WTC11 (cell line): Measurements from ENCODE around the gene PHB1.

Source experiments
- CTCF ChIP-seq: fragments of 200-600 bp; IDR thresholded peaks from 2 replicates; pipeline ENCODE4 v1.8.0; 2022; ENCODE audit warnings: antibody characterized with exemption
- NFYB ChIP-seq: sonication (generic); formaldehyde crosslinking; conservative IDR thresholded peaks from 2 replicates; pipeline ENCODE4 v1.8.0; 2022; ENCODE audit warnings: low read depth, missing genetic modification reagents
- RELA ChIP-seq: sonication (generic); formaldehyde crosslinking; IDR thresholded peaks from 2 replicates; pipeline ENCODE4 v1.8.1; 2022; ENCODE audit warnings: missing genetic modification reagents, mild to moderate bottlenecking, borderline replicate concordance
- TCF7 ChIP-seq: sonication (generic); formaldehyde crosslinking; IDR thresholded peaks from 2 replicates; pipeline ENCODE4 v1.8.0; 2022; ENCODE audit warnings: mild to moderate bottlenecking, low read depth, missing genetic modification reagents, moderate library complexity
- ZNF263 ChIP-seq: sonication (generic); formaldehyde crosslinking; IDR thresholded peaks from 2 replicates; pipeline ENCODE4 v1.8.1; 2022; ENCODE audit warnings: low read depth, mild to moderate bottlenecking, moderate library complexity, missing genetic modification reagents
- ZNF396 ChIP-seq: fragments of 250-450 bp; sonication (Bioruptor Pico); IDR thresholded peaks from 2 replicates; pipeline ENCODE4 v1.8.0; 2021; ENCODE audit warnings: mild to moderate bottlenecking, moderate library complexity, borderline replicate concordance
- TF ChIP-seq, protein P1 (sequence below): sonication (generic); formaldehyde crosslinking; IDR thresholded peaks from 2 replicates; pipeline ENCODE4 v1.8.0; 2022; ENCODE audit warnings: mild to moderate bottlenecking, missing genetic modification reagents

DNA sequence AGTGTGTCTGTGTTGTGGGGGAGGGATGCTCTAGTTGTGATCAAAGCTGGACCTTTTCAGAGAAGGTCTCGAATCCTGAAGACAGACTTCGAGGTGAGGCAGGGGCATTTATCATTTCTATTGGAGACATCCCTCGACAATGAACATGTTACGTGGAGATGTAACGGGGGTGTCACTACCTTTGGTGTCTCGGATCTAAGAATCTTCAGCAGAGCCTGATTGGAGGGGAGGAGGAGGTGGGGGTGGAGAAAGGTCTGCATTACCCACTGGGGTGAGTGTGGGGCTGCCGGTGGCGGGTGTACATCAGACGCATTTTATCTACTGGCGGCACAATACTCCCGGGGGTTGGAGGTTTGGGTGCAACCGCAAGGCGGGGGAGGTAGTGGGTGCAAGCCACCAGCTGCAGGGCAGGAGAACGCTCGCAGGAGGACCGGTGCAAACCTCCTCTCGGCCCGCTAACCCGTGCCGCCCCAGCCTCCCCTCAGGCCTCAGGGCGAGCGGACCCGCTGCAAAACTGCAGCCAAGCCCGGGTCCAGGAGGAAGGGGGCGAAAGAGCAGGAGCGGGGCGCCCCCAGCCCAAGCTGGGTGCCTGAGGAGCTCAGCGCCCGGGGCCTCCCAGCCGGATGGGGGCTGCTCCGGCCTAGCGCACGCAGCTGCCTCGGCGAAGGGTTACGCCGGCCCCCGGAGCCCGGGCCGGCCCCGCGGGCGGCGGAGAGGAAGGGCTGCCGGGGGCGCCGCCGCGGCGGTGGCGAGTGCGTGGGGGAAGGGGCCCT is 53.4 kb downstream of the PHB1 start:
- TF ChIP-seq, protein P1, sequence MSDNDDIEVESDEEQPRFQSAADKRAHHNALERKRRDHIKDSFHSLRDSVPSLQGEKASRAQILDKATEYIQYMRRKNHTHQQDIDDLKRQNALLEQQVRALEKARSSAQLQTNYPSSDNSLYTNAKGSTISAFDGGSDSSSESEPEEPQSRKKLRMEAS (CRISPR knock-in tag) = no peak
- TF ChIP-seq RELA (CRISPR knock-in tag) = no peak
- TF ChIP-seq NFYB (CRISPR knock-in tag) = no peak
- TF ChIP-seq CTCF = no peak
- TF ChIP-seq ZNF396 = no peak
- no peak for TF ChIP-seq TCF7 (CRISPR knock-in tag)
- no peak for TF ChIP-seq ZNF263
